ENCODE data around the gene LPP.

GRCh38 chr3:188471723-188472122 is 317.8 kb downstream of the LPP start:
- TF ChIP-seq BHLHE40 (IDR thresholded peaks at IDR 0.05; ENCODE audit: borderline replicate concordance) (no peak), ELF4 (IDR thresholded peaks at IDR 0.05) (no peak), SP1 (IDR thresholded peaks at IDR 0.05) (no peak), NFRKB (IDR thresholded peaks at IDR 0.05) (no peak), LEF1 (IDR thresholded peaks at IDR 0.05; ENCODE audit: borderline replicate concordance) (no peak), FOXM1 (IDR thresholded peaks at IDR 0.05; ENCODE audit: borderline replicate concordance) (no peak), TARDBP (IDR thresholded peaks at IDR 0.05) (no peak), CTBP1 (IDR thresholded peaks at IDR 0.05; ENCODE audit: borderline replicate concordance) (no peak), ARNT (IDR thresholded peaks at IDR 0.05) (no peak), ZNF384 (IDR thresholded peaks at IDR 0.05) (no peak)
